CD4-positive, alpha-beta T cell treated with Interleukin-6 at 100 ng/mL for 8 hours (primary cell): ENCODE results near the gene TYMP.
"Not testable (repeated sequence)": the region's sequence is repeated elsewhere in the genome, so short reads cannot be mapped to it uniquely, and the experiment has no call there.

ENCODE experiments used
- DNase-seq: peaks from one replicate; pipeline ENCODE4 v3.0.0-alpha.2; 2020; ENCODE audit warnings: mixed read lengths, low spot score

The TYMP gene

GRCh38 chr22:50523806-50524675 is 5.8 kb downstream of the TYMP start:
- no peak for DNase-seq

- DNase-seq = no peak
Observed at GRCh38 chr22:50523458-50523805, 6.4 kb downstream of the TYMP start.

- DNase-seq = no peak
Observed at GRCh38 chr22:50522806-50523438, 6.9 kb downstream of the TYMP start.

GRCh38 chr22:50522208-50522805 is 7.5 kb downstream of the TYMP start:
- no peak for DNase-seq

- DNase-seq = no peak
Observed at GRCh38 chr22:50521710-50522109, 8.1 kb downstream of the TYMP start.

GRCh38 chr22:50520826-50521453 is 8.9 kb downstream of the TYMP start:
- DNase-seq = no peak

GRCh38 chr22:50520184-50520583 is 9.6 kb downstream of the TYMP start:
- not testable (repeated sequence) for DNase-seq

- DNase-seq = no peak
Observed at GRCh38 chr22:50519151-50519550, 10.7 kb downstream of the TYMP start.

- DNase-seq = no peak
Observed at GRCh38 chr22:50518606-50519005, 11.2 kb downstream of the TYMP start.

GRCh38 chr22:50517495-50518260 is 12.1 kb downstream of the TYMP start:
- no peak for DNase-seq

- no peak for DNase-seq
Observed at GRCh38 chr22:50516891-50517290, 12.9 kb downstream of the TYMP start.

GRCh38 chr22:50516068-50516467 is 13.7 kb downstream of the TYMP start:
- no peak for DNase-seq

- no peak for DNase-seq
Observed at GRCh38 chr22:50513175-50513574, 16.6 kb downstream of the TYMP start.

GRCh38 chr22:50508897-50509296 is 20.9 kb downstream of the TYMP start:
- DNase-seq = no peak

- DNase-seq = peak; percentile 98
Observed at GRCh38 chr22:50507991-50508884, 21.6 kb downstream of the TYMP start, which contains the start of gene NCAPH2. TSS of gene NCAPH2 (plus strand) at chr22:50508224. CDS start at chr22:50508338, 114 bp downstream.

GRCh38 chr22:50507421-50507990 is 22.3 kb downstream of the TYMP start, which contains the start of gene LMF2:
TSS of gene LMF2 (minus strand) at chr22:50507702. CDS start at chr22:50507675, 27 bp downstream.
- no peak for DNase-seq

GRCh38 chr22:50506611-50507420 is 23.0 kb downstream of the TYMP start:
- no peak for DNase-seq

GRCh38 chr22:50505776-50506610 is 23.8 kb downstream of the TYMP start:
- no peak for DNase-seq
